ENCODE data around the gene MRPS18B. TPM values are rescaled to one million over a fixed set of nuclear protein-coding genes. Genes with fewer than 3 reads are reported as not detected.

The MRPS18B gene
- total and polyA plus RNA-seq, 2 of the 13 experiments (the other 11 are each of a cell fraction or from before 2014, with no cell fraction given), result 125 to 131 TPM

GRCh38 chr6:30571075-30571761, 46.4 kb upstream of the MRPS18B start, which contains the start of gene ABCF1 (continued):
- TF ChIP-seq ZNF776 (CRISPR knock-in tag; IDR thresholded peaks at IDR 0.05) (no peak; the same call in 1 of the 2 replicates), ZNF24 (IDR thresholded peaks at IDR 0.05) (no peak), RXRA (CRISPR knock-in tag; IDR thresholded peaks at IDR 0.05) (peak; percentile 89), ZNF646 (CRISPR knock-in tag; IDR thresholded peaks at IDR 0.05) (no peak), TIGD3 (CRISPR knock-in tag; IDR thresholded peaks at IDR 0.05; ENCODE audit: borderline replicate concordance) (peak; percentile 94), NFKBIZ (CRISPR knock-in tag; IDR thresholded peaks at IDR 0.05) (peak; percentile 96; the same call in 1 of the 2 replicates), ZBTB38 (CRISPR knock-in tag; IDR thresholded peaks at IDR 0.05) (peak; percentile 95), ZBTB20 (CRISPR knock-in tag; IDR thresholded peaks at IDR 0.05; ENCODE audit: borderline replicate concordance, low read depth) (peak; percentile 90), ZNF382 (CRISPR knock-in tag; IDR thresholded peaks at IDR 0.05; ENCODE audit: borderline replicate concordance) (no peak), ZNF256 (CRISPR knock-in tag; conservative IDR thresholded peaks at IDR 0.05) (peak; percentile 86), CSRNP1 (CRISPR knock-in tag; IDR thresholded peaks at IDR 0.05) (peak; percentile 17; the same call in 1 of the 2 replicates), MXD1 (CRISPR knock-in tag; IDR thresholded peaks at IDR 0.05) (peak; percentile 98), RNF219 (CRISPR knock-in tag; IDR thresholded peaks at IDR 0.05) (peak; percentile 96; the same call in 1 of the 2 replicates), KAT2B (IDR thresholded peaks at IDR 0.05; ENCODE audit: borderline replicate concordance, low read depth, low read length) (no peak), NR2C2 (CRISPR knock-in tag; IDR thresholded peaks at IDR 0.05; ENCODE audit: borderline replicate concordance) (peak; percentile 96), ZNF761 (CRISPR knock-in tag; conservative IDR thresholded peaks at IDR 0.05) (peak; percentile 83), ARNT (IDR thresholded peaks at IDR 0.05) (no peak)

Measured in HepG2 (cell line).